H1 (cell line): Measurements from ENCODE around the gene ITPKA. TPM values are rescaled to one million over a fixed set of nuclear protein-coding genes. Genes with fewer than 3 reads are reported as not detected.

ENCODE experiments used
- ATF2 ChIP-seq: IDR thresholded peaks from 2 replicates; pipeline ENCODE4 v1.6.1; 2012; ENCODE audit warnings: low read length, inconsistent platforms
- CHD1 ChIP-seq: IDR thresholded peaks from 2 replicates; pipeline ENCODE4 v1.6.1; 2012; ENCODE audit warnings: low read depth, low read length, improper control_type of control experiment
- KDM5A ChIP-seq: fragments of 200-600 bp; IDR thresholded peaks from 2 replicates; pipeline ENCODE4 v1.7.1; 2012; ENCODE audit warnings: mild to moderate bottlenecking, low read length, inconsistent platforms, mixed read lengths
- NANOG ChIP-seq: IDR thresholded peaks from 2 replicates; pipeline ENCODE4 v1.6.1; 2011; ENCODE audit warnings: low read length, low read depth, mild to moderate bottlenecking, inconsistent platforms; ENCODE audit not compliant: insufficient read depth, poor library complexity, severe bottlenecking
- RNF2 ChIP-seq: fragments of 200-900, 300-1000 bp; sonication (generic); IDR thresholded peaks from 2 replicates; pipeline ENCODE4 v1.7.1; 2016; ENCODE audit warnings: borderline replicate concordance, low read depth, mild to moderate bottlenecking, antibody characterized with exemption, low read length; ENCODE audit not compliant: poor library complexity, severe bottlenecking; ENCODE audit errors: missing control alignments
- SP1 ChIP-seq: IDR thresholded peaks from 2 replicates; pipeline ENCODE4 v1.6.1; 2011; ENCODE audit warnings: low read depth, low read length
- SUZ12 ChIP-seq: fragments of 200-600 bp; sonication (generic); IDR thresholded peaks from 2 replicates; pipeline ENCODE4 v1.6.1; 2012; ENCODE audit warnings: mild to moderate bottlenecking, inconsistent platforms, low read length, moderate library complexity, mixed read lengths
- polyA plus RNA-seq, 7 experiments: library from polyadenylated mRNA; depleted of rRNA in 3 of 7; stranded (reverse) in 5 of 7; unstranded in 2 of 7; fragments of >200 nt in 5 of 7; fragments of 200-250 nt in 2 of 7; gene quantifications; 1 replicate in 5 of 7; 2 replicates in 1 of 7; 4 replicates in 1 of 7; pipeline versions ENCODE4 v1.2.1 to v1.2.3, GENCODE V29; 2011 to 2013; ENCODE audit warnings: missing spikeins in 2 of 7, mixed read lengths in 2 of 7
- total RNA-seq: library from RNA; stranded (reverse); fragmentation: NEBNext Ultra II Directional; extraction: Animal tissue kit (Norgen Biotek cat#: 25700); gene quantifications from 2 replicates; pipeline ENCODE4 v1.2.1, GENCODE V29; 2021

The ITPKA gene
- total and polyA plus RNA-seq, 2 of the 8 experiments (the other 6 are each of a cell fraction or from before 2014, with no cell fraction given), result 0.39 to 0.99 TPM

GRCh38 chr15:41512512-41512939 lies 18.9 kb downstream of the ITPKA start (continued):
- TF ChIP-seq RNF2 (peak; percentile 51), SP1 (no peak), KDM5A (no peak), NANOG (no peak), CHD1 (no peak), ATF2 (no peak), SUZ12 (peak; percentile 91; the same call in 1 of the 2 replicates)
